Ovary (tissue), 9 donors: ENCODE data around the gene LZTFL1. TPM values are rescaled to one million over a fixed set of nuclear protein-coding genes. Genes with fewer than 3 reads are reported as not detected.

Experiments
- DNase-seq, 5 donors: peaks; one replicate each; pipeline ENCODE4 v3.0.0-alpha.2; 2019 to 2020
- H3K27ac ChIP-seq, 2 donors: fragments of 200-600 bp; one replicate each; pipeline versions ENCODE4 v1.5.1 to v1.8.0; 2019 to 2022
- H3K27me3 ChIP-seq: fragments of 200-600 bp; one replicate; pipeline ENCODE4 v1.8.0; 2022
- H3K36me3 ChIP-seq: fragments of 200-600 bp; sonication (generic); one replicate; pipeline ENCODE4 v1.5.1; 2019
- H3K4me1 ChIP-seq: one replicate; pipeline ENCODE4 v1.8.1; 2013; ENCODE audit warnings: mild to moderate bottlenecking, moderate library complexity; ENCODE audit not compliant: insufficient read depth
- H3K4me3 ChIP-seq: fragments of 200-600 bp; sonication (generic); one replicate; pipeline ENCODE4 v1.5.1; 2017
- H3K9me3 ChIP-seq, 2 donors: fragments of 200-600 bp in 1 of 2; sonication (generic) in 1 of 2; one replicate each; pipeline versions ENCODE4 v1.5.1 to v1.8.1; 2013 to 2019; ENCODE audit warnings: mild to moderate bottlenecking in 1 of 2, moderate library complexity in 1 of 2
- CTCF ChIP-seq, 3 donors: fragments of 450-650 bp in 2 of 3; fragments of 200-600 bp in 1 of 3; IDR thresholded peaks; one replicate each; pipeline versions ENCODE4 v1.5.1 to v1.8.0; 2016 to 2022; ENCODE audit warnings: antibody characterized with exemption in 3 of 3, mild to moderate bottlenecking in 1 of 3
- EP300 ChIP-seq: sonication (generic); formaldehyde crosslinking; IDR thresholded peaks from one replicate; pipeline ENCODE4 v1.6.1; 2017; ENCODE audit warnings: antibody characterized with exemption
- POLR2A ChIP-seq: fragments of 450-650 bp; IDR thresholded peaks from one replicate; pipeline ENCODE4 v1.6.1; 2017; ENCODE audit warnings: antibody characterized with exemption, mild to moderate bottlenecking, moderate library complexity
- WGBS, 3 donors: extraction: QIAGEN DNeasy Blood & Tissue Kit in 1 of 3; methylation state at CpG; one replicate each; pipeline versions ENCODE4 v1.1.5 to v1.1.7; 2013 to 2017; 5-methylcytosine and 5-hydroxymethylcytosine counted together
- intact Hi-C, 4 donors: fragments of 100-400 bp; cut with DNase I; formaldehyde crosslinking; loops; one replicate each; pipeline versions ENCODE4 v1.11.0 to v1.15.1; 2022 to 2023
- polyA plus RNA-seq, 2 donors: library from polyadenylated mRNA; stranded (reverse); fragments of 200-250 nt in 1 of 2; fragments of 350-450 nt in 1 of 2; fragmentation: Illumina TruSeq in 1 of 2; extraction: RNeasy Lipid Tissue Mini Kit (QIAGEN cat#74804) in 1 of 2; gene quantifications; one replicate each; pipeline ENCODE4 v1.2.3, GENCODE V29; 2013 to 2014
- total RNA-seq, 7 donors: library from RNA; depleted of rRNA in 2 of 7; stranded (reverse); fragments of >200 nt in 2 of 7; fragmentation: NEBNext Ultra II Directional in 3 of 7; extraction: Animal tissue kit (Norgen Biotek cat#: 25700) in 3 of 7; gene quantifications; one replicate each; pipeline versions ENCODE4 v1.1.0 to v1.2.4, GENCODE V29; 2016 to 2023
- donor health status: DM: no; HTN: no; CAD: no; lungs with moderate emphysema.
- donor health status: DM: no; HTN: no; CAD: no.
- donor health status: Bipolar disorder and iron deficiency.
- donor health status: DM: yes; HTN: yes; CAD: no.
- donor health status: DM: no; HTN: no; CAD: no.
- donor health status: DM: yes; HTN: yes; CAD: no.

The LZTFL1 gene
- total and polyA plus RNA-seq, 9 donors = 12.3 to 30.6 (median 17.3) TPM

DNA sequence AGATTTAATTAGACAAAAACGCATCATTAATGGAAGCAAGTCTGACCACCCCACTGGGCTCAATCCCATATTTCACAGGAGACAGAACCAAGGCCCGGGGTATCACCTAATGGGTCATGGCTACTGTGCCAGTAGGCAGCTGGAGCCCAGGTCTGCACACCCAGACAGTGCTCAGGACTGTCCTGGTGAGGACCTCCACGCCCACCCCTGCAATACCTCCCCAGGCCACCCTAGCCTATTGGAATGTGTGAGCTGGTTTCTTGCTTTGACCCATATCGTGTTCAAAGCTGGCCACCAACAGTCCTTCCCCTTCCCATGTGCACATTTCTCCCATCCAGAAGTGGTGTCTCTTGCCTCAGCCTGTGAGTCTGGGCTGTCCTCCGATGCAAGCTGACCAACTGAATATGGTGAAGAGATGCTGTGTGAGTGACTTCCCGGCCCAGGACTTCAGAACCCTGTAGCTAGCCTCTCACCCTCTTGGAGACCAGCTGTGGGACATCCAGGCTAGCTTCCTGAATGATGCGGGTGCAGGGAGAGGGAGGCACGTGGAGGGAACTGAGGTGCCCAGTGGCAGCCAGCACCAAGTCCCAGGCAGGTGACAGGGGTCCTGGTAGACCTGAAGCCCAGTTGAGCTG, 64.7 kb downstream of the LZTFL1 start:
- intact Hi-C loops = no loop called here
- H3K9me3 ChIP-seq = no peaks in the 10 kb centered on the region

GRCh38 chr3:45776611-45777010, 65.3 kb downstream of the LZTFL1 start:
- Histone ChIP-seq H3K27ac (no peak overlapping the region), H3K9me3 (no peaks in the 10 kb centered on the region)
- 24 to 45% (median 28%) methylated on average over 8 of the region's 8 CpGs for WGBS, 3 donors

More for the DNA sequence above, 64.7 kb downstream of the LZTFL1 start:
- WGBS, 3 donors = 83 to 90% (median 88%) methylated on average over 8 of the region's 8 CpGs
- TF ChIP-seq CTCF (IDR thresholded peaks at IDR 0.05) (no peak), POLR2A (no peak), EP300 (no peak)
- H3K27ac ChIP-seq = no peak overlapping the region
- H3K4me3 ChIP-seq = no peak overlapping the region
- no peaks in the 10 kb centered on the region for H3K27me3 ChIP-seq
- no peaks in the 10 kb centered on the region for H3K36me3 ChIP-seq
- no peak for DNase-seq
- no peaks in the 10 kb centered on the region for H3K4me1 ChIP-seq

GRCh38 chr3:45776301-45776595, 65.7 kb downstream of the LZTFL1 start:
- 34 to 53% (median 52%) methylated on average over 3 of the region's 3 CpGs for WGBS, 3 donors
- intact Hi-C loops = no loop called here
- H3K27me3 ChIP-seq = no peaks in the 10 kb centered on the region
- H3K27ac ChIP-seq = no peak overlapping the region
- no peak for DNase-seq
- H3K36me3 ChIP-seq = no peaks in the 10 kb centered on the region
- no peaks in the 10 kb centered on the region for H3K4me1 ChIP-seq
- TF ChIP-seq EP300 (no peak), POLR2A (no peak), CTCF (IDR thresholded peaks at IDR 0.05) (no peak)
- no peak overlapping the region for H3K4me3 ChIP-seq
- no peaks in the 10 kb centered on the region for H3K9me3 ChIP-seq

More at GRCh38 chr3:45776611-45777010, 65.3 kb downstream of the LZTFL1 start:
- H3K36me3 ChIP-seq = no peaks in the 10 kb centered on the region
- intact Hi-C loops = no loop called here
- TF ChIP-seq EP300 (no peak), POLR2A (no peak), CTCF (IDR thresholded peaks at IDR 0.05) (no peak)
- no peaks in the 10 kb centered on the region for H3K4me1 ChIP-seq
- no peak for DNase-seq
- no peak overlapping the region for H3K4me3 ChIP-seq
- no peaks in the 10 kb centered on the region for H3K27me3 ChIP-seq

DNA sequence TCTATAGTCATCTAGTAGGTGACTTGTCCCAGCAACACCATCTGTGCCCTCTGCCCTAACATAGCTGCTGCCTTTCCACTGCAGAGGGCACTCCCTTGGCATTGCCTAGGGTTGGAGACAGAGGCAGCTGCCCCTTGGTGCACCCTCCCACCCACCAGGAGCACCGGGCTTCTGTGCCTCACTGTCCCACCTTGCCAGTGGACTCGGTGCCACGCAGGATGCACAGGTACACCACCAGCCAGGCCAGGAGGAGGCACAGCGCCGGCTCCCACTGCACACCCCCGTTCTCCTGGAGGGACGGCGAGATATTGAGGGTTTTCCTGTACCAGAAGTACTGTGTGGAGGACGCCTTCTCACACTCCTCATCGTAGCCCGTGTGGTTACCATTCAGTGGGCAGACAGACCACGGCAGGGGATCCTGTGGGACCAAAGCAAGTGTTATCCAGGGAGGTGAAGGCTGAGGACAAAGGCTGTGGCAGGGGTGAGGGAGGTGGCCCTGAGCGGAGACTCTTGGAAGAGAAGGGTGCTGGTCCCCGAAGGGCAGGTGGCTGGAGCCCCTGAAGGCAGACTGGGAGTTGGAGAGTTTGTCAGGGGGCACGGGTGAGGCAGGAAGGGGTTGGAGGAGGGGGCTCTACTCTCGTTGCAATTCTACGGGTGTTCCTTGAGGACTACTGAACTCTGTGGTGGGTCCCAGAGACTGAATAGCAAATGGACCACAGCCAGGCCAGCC, 66.2 kb downstream of the LZTFL1 start:
- Histone ChIP-seq H3K27ac (no peak overlapping the region), H3K36me3 (no peaks in the 10 kb centered on the region), H3K4me1 (no peaks in the 10 kb centered on the region), H3K27me3 (no peaks in the 10 kb centered on the region), H3K9me3 (no peaks in the 10 kb centered on the region), H3K4me3 (no peak overlapping the region)
- TF ChIP-seq POLR2A = no peak
- no peak for TF ChIP-seq CTCF (IDR thresholded peaks at IDR 0.05)
- TF ChIP-seq EP300 = no peak
- DNase-seq = no peak
- intact Hi-C loops = no loop called here
- 81 to 85% (median 85%) methylated on average over 17 of the region's 17 CpGs for WGBS, 3 donors
